HEK293 (cell line): ENCODE measurements around the gene GPHN.

Experiments used
- CTCF ChIA-PET: fragments of 350-600 bp; formaldehyde crosslinking; extraction: SDS; loops from one replicate; lab custom pipeline; 2021; ENCODE audit warnings: antibody characterized with exemption; lab: Yijun Ruan, JAX
- POLR2A ChIA-PET: fragments of 300-600 bp; formaldehyde crosslinking; extraction: SDS; loops from one replicate; lab custom pipeline; 2020; ENCODE audit warnings: antibody characterized with exemption, inconsistent platforms; lab: Yijun Ruan, JAX
- H3K27ac ChIP-seq: fragments of 200-500 bp; sonication (Bioruptor generic); 2 replicates; pipeline ENCODE4 v1.5.1; 2014; ENCODE audit warnings: low read depth, low read length, control low read depth, inconsistent platforms; ENCODE audit errors: extremely low read depth
- H3K36me3 ChIP-seq, 2 experiments: fragments of 200-500 bp in 1 of 2; sonication (Bioruptor generic) in 1 of 2; 1 replicate in 1 of 2; 2 replicates in 1 of 2; pipeline ENCODE4 v1.5.1; 2014 to 2017; ENCODE audit warnings: inconsistent platforms in 2 of 2, low read length in 2 of 2; ENCODE audit not compliant: control insufficient read depth in 2 of 2, insufficient read depth in 1 of 2
- H3K4me1 ChIP-seq: fragments of 200-500 bp; sonication (Bioruptor generic); 2 replicates; pipeline ENCODE4 v1.5.1; 2014; ENCODE audit warnings: mild to moderate bottlenecking, low read length, inconsistent platforms; ENCODE audit not compliant: control insufficient read depth, insufficient read depth
- H3K4me3 ChIP-seq: 2 replicates; pipeline ENCODE4 v1.5.1; 2011; ENCODE audit warnings: low read depth, mild to moderate bottlenecking, control low read depth, low read length, moderate library complexity
- H3K9me3 ChIP-seq: fragments of 200-500 bp; sonication (Bioruptor generic); 2 replicates; pipeline ENCODE4 v1.5.1; 2014; ENCODE audit warnings: low read depth, low read length, inconsistent platforms; ENCODE audit not compliant: control insufficient read depth, insufficient read depth
- EGR2 ChIP-seq: fragments of 450-650 bp; formaldehyde crosslinking; IDR thresholded peaks from 2 replicates; pipeline ENCODE4 v1.5.1; 2016; ENCODE audit warnings: low read depth, missing biosample characterization, missing genetic modification characterization
- SCRT2 ChIP-seq: fragments of 450-650 bp; formaldehyde crosslinking; IDR thresholded peaks from 2 replicates; pipeline ENCODE4 v1.5.1; 2016; ENCODE audit warnings: missing biosample characterization, missing genetic modification characterization
- TSHZ1 ChIP-seq: fragments of 450-650 bp; formaldehyde crosslinking; IDR thresholded peaks from 2 replicates; pipeline ENCODE4 v1.5.1; 2016; ENCODE audit warnings: missing biosample characterization, missing genetic modification characterization, borderline replicate concordance
- ZBTB7A ChIP-seq: fragments of 450-650 bp; formaldehyde crosslinking; IDR thresholded peaks from 2 replicates; pipeline ENCODE4 v1.5.1; 2016; ENCODE audit warnings: low read depth, missing biosample characterization, missing genetic modification characterization
- ZNF121 ChIP-seq: fragments of 450-650 bp; formaldehyde crosslinking; IDR thresholded peaks from 2 replicates; pipeline ENCODE4 v1.5.1; 2016; ENCODE audit warnings: missing biosample characterization, missing genetic modification characterization
- ZNF169 ChIP-seq: fragments of 450-650 bp; formaldehyde crosslinking; IDR thresholded peaks from 2 replicates; pipeline ENCODE4 v1.5.1; 2016; ENCODE audit warnings: missing biosample characterization, missing genetic modification characterization
- ZNF18 ChIP-seq: fragments of 450-650 bp; formaldehyde crosslinking; IDR thresholded peaks from 2 replicates; pipeline ENCODE4 v1.5.1; 2016; ENCODE audit warnings: missing biosample characterization, missing genetic modification characterization
- ZNF239 ChIP-seq: fragments of 450-650 bp; formaldehyde crosslinking; IDR thresholded peaks from 2 replicates; pipeline ENCODE4 v1.5.1; 2016; ENCODE audit warnings: missing biosample characterization, missing genetic modification characterization
- ZNF280C ChIP-seq: fragments of 450-650 bp; formaldehyde crosslinking; IDR thresholded peaks from 2 replicates; pipeline ENCODE4 v1.5.1; 2016; ENCODE audit warnings: missing biosample characterization, missing genetic modification characterization
- ZNF311 ChIP-seq: fragments of 450-650 bp; formaldehyde crosslinking; IDR thresholded peaks from 2 replicates; pipeline ENCODE4 v1.5.1; 2017; ENCODE audit warnings: missing biosample characterization, missing genetic modification characterization, borderline replicate concordance
- ZNF391 ChIP-seq: fragments of 450-650 bp; formaldehyde crosslinking; IDR thresholded peaks from 2 replicates; pipeline ENCODE4 v1.5.1; 2016; ENCODE audit warnings: low read depth, missing biosample characterization, missing genetic modification characterization, borderline replicate concordance
- ZNF529 ChIP-seq: fragments of 450-650 bp; formaldehyde crosslinking; IDR thresholded peaks from 2 replicates; pipeline ENCODE4 v1.5.1; 2017; ENCODE audit warnings: missing genetic modification characterization, missing biosample characterization; ENCODE audit not compliant: insufficient replicate concordance
- ZNF629 ChIP-seq: fragments of 450-650 bp; formaldehyde crosslinking; IDR thresholded peaks from 2 replicates; pipeline ENCODE4 v1.5.1; 2017; ENCODE audit warnings: missing biosample characterization, missing genetic modification characterization
- ZNF837 ChIP-seq: fragments of 450-650 bp; formaldehyde crosslinking; IDR thresholded peaks from 2 replicates; pipeline ENCODE4 v1.5.1; 2016; ENCODE audit warnings: missing biosample characterization, missing genetic modification characterization
- TF ChIP-seq, protein P1 (sequence below): fragments of 450-650 bp; formaldehyde crosslinking; IDR thresholded peaks from 2 replicates; pipeline ENCODE4 v1.5.1; 2017; ENCODE audit warnings: missing biosample characterization, mild to moderate bottlenecking, missing genetic modification characterization, moderate library complexity
- TF ChIP-seq, protein P2 (sequence below): fragments of 450-650 bp; formaldehyde crosslinking; IDR thresholded peaks from 2 replicates; pipeline ENCODE4 v1.5.1; 2016; ENCODE audit warnings: missing biosample characterization, missing genetic modification characterization, low read depth

Gene GPHN

GRCh38 chr14:66496911-66497310, 11.0 kb upstream of the GPHN start (continued):
- TF ChIP-seq ZNF18 (tag by site-specific recombination) (no peak), ZNF837 (no peak), ZNF121 (tag by site-specific recombination) (no peak), ZNF391 (tag by site-specific recombination) (no peak), EGR2 (tag by site-specific recombination) (no peak), TSHZ1 (tag by site-specific recombination) (no peak)
- TF ChIP-seq, protein P1, sequence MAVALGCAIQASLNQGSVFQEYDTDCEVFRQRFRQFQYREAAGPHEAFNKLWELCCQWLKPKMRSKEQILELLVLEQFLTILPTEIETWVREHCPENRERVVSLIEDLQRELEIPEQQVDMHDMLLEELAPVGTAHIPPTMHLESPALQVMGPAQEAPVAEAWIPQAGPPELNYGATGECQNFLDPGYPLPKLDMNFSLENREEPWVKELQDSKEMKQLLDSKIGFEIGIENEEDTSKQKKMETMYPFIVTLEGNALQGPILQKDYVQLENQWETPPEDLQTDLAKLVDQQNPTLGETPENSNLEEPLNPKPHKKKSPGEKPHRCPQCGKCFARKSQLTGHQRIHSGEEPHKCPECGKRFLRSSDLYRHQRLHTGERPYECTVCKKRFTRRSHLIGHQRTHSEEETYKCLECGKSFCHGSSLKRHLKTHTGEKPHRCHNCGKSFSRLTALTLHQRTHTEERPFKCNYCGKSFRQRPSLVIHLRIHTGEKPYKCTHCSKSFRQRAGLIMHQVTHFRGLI (tag by site-specific recombination): no peak
- TF ChIP-seq, all 188 proteins: peak for 0

DNA sequence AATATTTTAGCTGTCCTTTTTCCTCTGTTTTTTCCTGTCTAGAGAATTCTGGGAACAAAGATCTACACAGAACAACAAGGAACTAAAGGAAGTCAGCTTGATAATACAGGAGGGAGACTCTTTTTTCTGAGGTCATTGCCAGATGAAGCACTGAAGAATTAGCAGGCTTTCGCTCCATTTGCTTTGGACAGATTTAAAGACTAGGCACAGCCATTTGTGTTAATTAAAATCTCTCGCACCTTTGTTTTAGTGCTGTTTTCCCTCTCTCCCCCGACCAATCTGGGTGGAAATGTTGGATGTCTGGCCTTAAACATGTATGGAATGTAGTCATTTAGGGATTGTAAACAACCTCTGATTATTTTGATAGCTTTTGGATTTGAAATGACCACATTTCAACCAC, 9.6 kb upstream of the GPHN start:
- Histone ChIP-seq H3K9me3 (no peaks in the 10 kb centered on the region), H3K4me1 (no peaks in the 10 kb centered on the region; the same call in 1 of the 2 replicates), H3K4me3 (no peak overlapping the region), H3K27ac (no peak overlapping the region), H3K36me3 (no peaks in the 10 kb centered on the region)
- ChIA-PET CTCF (interaction anchor here (0.7 to 2.8 kb wide), 2 partner anchors 139 to 165 kb away, joined by 4 to 8 read pairs; no protein-coding TSS in a partner anchor), POLR2A (interaction anchor here (3.5 kb wide), 1 partner anchor 9 kb away, joined by 15 read pairs; the partner anchor contains the start of gene GPHN)
- no peak for TF ChIP-seq ZBTB7A (tag by site-specific recombination)
- TF ChIP-seq ZNF629 (tag by site-specific recombination): no peak
- no peak for TF ChIP-seq ZNF311
- TF ChIP-seq ZNF169: no peak
- TF ChIP-seq ZNF239: no peak
- no peak for TF ChIP-seq ZNF280C (tag by site-specific recombination)
- TF ChIP-seq ZNF529: no peak

DNA sequence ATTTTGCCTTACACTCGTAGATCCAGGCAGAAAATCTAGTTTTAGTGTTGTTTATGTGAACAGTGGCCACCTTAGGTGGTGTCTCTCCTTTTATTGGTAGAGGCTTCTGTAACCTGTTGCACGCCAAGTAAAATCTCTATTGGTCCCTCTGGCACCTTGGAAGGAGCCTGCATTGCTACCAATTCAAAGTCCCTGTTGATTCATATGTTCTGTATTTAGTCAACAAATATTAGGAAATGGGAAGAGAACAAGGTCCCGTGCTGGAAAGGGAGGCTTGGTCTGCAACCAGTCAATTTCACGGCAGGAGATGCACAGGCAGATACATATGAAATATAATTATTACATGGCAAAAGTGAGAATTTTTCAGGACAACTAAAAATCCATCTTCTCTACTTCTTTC, 6.4 kb upstream of the GPHN start:
- TF ChIP-seq SCRT2 (tag by site-specific recombination): peak; percentile 62; the same call in 1 of the 2 replicates
- TF ChIP-seq, protein P2, sequence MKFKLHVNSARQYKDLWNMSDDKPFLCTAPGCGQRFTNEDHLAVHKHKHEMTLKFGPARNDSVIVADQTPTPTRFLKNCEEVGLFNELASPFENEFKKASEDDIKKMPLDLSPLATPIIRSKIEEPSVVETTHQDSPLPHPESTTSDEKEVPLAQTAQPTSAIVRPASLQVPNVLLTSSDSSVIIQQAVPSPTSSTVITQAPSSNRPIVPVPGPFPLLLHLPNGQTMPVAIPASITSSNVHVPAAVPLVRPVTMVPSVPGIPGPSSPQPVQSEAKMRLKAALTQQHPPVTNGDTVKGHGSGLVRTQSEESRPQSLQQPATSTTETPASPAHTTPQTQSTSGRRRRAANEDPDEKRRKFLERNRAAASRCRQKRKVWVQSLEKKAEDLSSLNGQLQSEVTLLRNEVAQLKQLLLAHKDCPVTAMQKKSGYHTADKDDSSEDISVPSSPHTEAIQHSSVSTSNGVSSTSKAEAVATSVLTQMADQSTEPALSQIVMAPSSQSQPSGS: no peak
- H3K4me3 ChIP-seq: no peak overlapping the region
- H3K4me1 ChIP-seq: no peaks in the 10 kb centered on the region; the same call in 1 of the 2 replicates
- ChIA-PET POLR2A (no interaction called here), CTCF (interaction anchor here (0.7 kb wide), 1 partner anchor 367 kb away, joined by 3 read pairs; no protein-coding TSS in a partner anchor)
- no peak overlapping the region for H3K27ac ChIP-seq
- no peaks in the 10 kb centered on the region for H3K9me3 ChIP-seq
- H3K36me3 ChIP-seq: no peaks in the 10 kb centered on the region
